Measurements from ENCODE around the gene COQ8A.
"Not testable (repeated sequence)": the region's sequence is repeated elsewhere in the genome, so short reads cannot be mapped to it uniquely, and the experiment has no call there.

COQ8A gene

GRCh38 chr1:226990133-226990716, 50.1 kb downstream of the COQ8A start:
- DNase-seq (ENCODE audit: low read depth) = no peak
- no peak overlapping the region for H3K4me3 ChIP-seq (ENCODE audit: low read depth, low read length)
- TF ChIP-seq MYC (IDR thresholded peaks at IDR 0.05; ENCODE audit: low read depth, low read length) (no peak), MAX (IDR thresholded peaks at IDR 0.05; ENCODE audit: low read depth, low read length) (no peak), POLR2A (IDR thresholded peaks at IDR 0.05; ENCODE audit: extremely low read depth, insufficient read length) (no peak), CTCF (IDR thresholded peaks at IDR 0.05; ENCODE audit: low read depth, low read length) (no peak)

GRCh38 chr1:226991920-226992319, 51.8 kb downstream of the COQ8A start:
- TF ChIP-seq MYC (IDR thresholded peaks at IDR 0.05; ENCODE audit: low read depth, low read length) = no peak
- TF ChIP-seq MAX (IDR thresholded peaks at IDR 0.05; ENCODE audit: low read depth, low read length) = no peak
- no peak for TF ChIP-seq CTCF (IDR thresholded peaks at IDR 0.05; ENCODE audit: low read depth, low read length)
- no peak for TF ChIP-seq POLR2A (IDR thresholded peaks at IDR 0.05; ENCODE audit: extremely low read depth, insufficient read length)
- DNase-seq (ENCODE audit: low read depth) = no peak
- H3K4me3 ChIP-seq (ENCODE audit: low read depth, low read length) = no peak overlapping the region

GRCh38 chr1:226993814-226994585, 53.9 kb downstream of the COQ8A start:
- no peak overlapping the region for H3K4me3 ChIP-seq (ENCODE audit: low read depth, low read length)
- DNase-seq (ENCODE audit: low read depth) = no peak
- no peak for TF ChIP-seq MYC (IDR thresholded peaks at IDR 0.05; ENCODE audit: low read depth, low read length)
- no peak for TF ChIP-seq MAX (IDR thresholded peaks at IDR 0.05; ENCODE audit: low read depth, low read length)
- no peak for TF ChIP-seq POLR2A (IDR thresholded peaks at IDR 0.05; ENCODE audit: extremely low read depth, insufficient read length)
- no peak for TF ChIP-seq CTCF (IDR thresholded peaks at IDR 0.05; ENCODE audit: low read depth, low read length)

- TF ChIP-seq POLR2A (IDR thresholded peaks at IDR 0.05; ENCODE audit: extremely low read depth, insufficient read length) (no peak), MYC (IDR thresholded peaks at IDR 0.05; ENCODE audit: low read depth, low read length) (no peak), MAX (IDR thresholded peaks at IDR 0.05; ENCODE audit: low read depth, low read length) (no peak)
- DNase-seq (ENCODE audit: low read depth) = no peak
- H3K4me3 ChIP-seq (ENCODE audit: low read depth, low read length) = no peak overlapping the region
These were observed 54.7 kb downstream of the COQ8A start for GRCh38 chr1:226994586-226995364.

GRCh38 chr1:226995365-226996332, 55.6 kb downstream of the COQ8A start:
- H3K4me3 ChIP-seq (ENCODE audit: low read depth, low read length) = no peak overlapping the region
- DNase-seq (ENCODE audit: low read depth) = no peak
- TF ChIP-seq MYC (IDR thresholded peaks at IDR 0.05; ENCODE audit: low read depth, low read length) (no peak), MAX (IDR thresholded peaks at IDR 0.05; ENCODE audit: low read depth, low read length) (no peak), CTCF (IDR thresholded peaks at IDR 0.05; ENCODE audit: low read depth, low read length) (no peak), POLR2A (IDR thresholded peaks at IDR 0.05; ENCODE audit: extremely low read depth, insufficient read length) (no peak)

- not testable (repeated sequence) for DNase-seq (ENCODE audit: low read depth); H3K4me3 ChIP-seq (ENCODE audit: low read depth, low read length)
These were observed 59.5 kb downstream of the COQ8A start for GRCh38 chr1:226999579-226999978.

Data from NB4 (cell line).